Right renal cortex interstitium (tissue), 3 donors: ENCODE results near the gene CNTNAP2. TPM values are rescaled to one million over a fixed set of nuclear protein-coding genes. Genes with fewer than 3 reads are reported as not detected.
A peak's percentile ranks its signal among the peaks of the same experiment; 100 is the strongest.

Experiments used
- DNase-seq, 3 donors: peaks; one replicate each; pipeline ENCODE4 v3.0.0-alpha.2; 2013; ENCODE audit warnings: low read depth in 3 of 3, low spot score in 2 of 3
- polyA plus RNA-seq, 3 donors: library from polyadenylated mRNA; unstranded; fragments of 120-200 nt; gene quantifications; one replicate each; pipeline ENCODE4 v1.2.1, GENCODE V29; 2013; ENCODE audit not compliant: insufficient read length in 3 of 3

Gene CNTNAP2
- polyA plus RNA-seq, 3 donors: 21.2 to 29.0 (median 25.8) TPM

- DNase-seq: no peak
Measured at GRCh38 chr7:148187471-148187870, 2070.9 kb downstream of the CNTNAP2 start.

GRCh38 chr7:148191391-148192065 is 2074.9 kb downstream of the CNTNAP2 start:
- DNase-seq: no peak

GRCh38 chr7:148192491-148192890 is 2075.9 kb downstream of the CNTNAP2 start:
- DNase-seq: no peak

- DNase-seq: no peak
Measured at GRCh38 chr7:148201992-148202391, 2085.4 kb downstream of the CNTNAP2 start.

GRCh38 chr7:148204639-148205304 is 2088.2 kb downstream of the CNTNAP2 start:
- DNase-seq: no peak

GRCh38 chr7:148209643-148210190 is 2093.1 kb downstream of the CNTNAP2 start:
- DNase-seq: no peak

GRCh38 chr7:148210804-148211325 is 2094.3 kb downstream of the CNTNAP2 start:
- DNase-seq: peak in 1 of 3 donors; percentile 26

GRCh38 chr7:148211740-148212151 is 2095.1 kb downstream of the CNTNAP2 start:
- no peak for DNase-seq

GRCh38 chr7:148212731-148213130 is 2096.1 kb downstream of the CNTNAP2 start:
- no peak for DNase-seq

- no peak for DNase-seq
Measured at GRCh38 chr7:148214101-148214500, 2097.5 kb downstream of the CNTNAP2 start.

GRCh38 chr7:148218603-148219002 is 2102.0 kb downstream of the CNTNAP2 start:
- DNase-seq: no peak

GRCh38 chr7:148222721-148223120 is 2106.1 kb downstream of the CNTNAP2 start:
- no peak for DNase-seq

GRCh38 chr7:148223160-148223559 is 2106.6 kb downstream of the CNTNAP2 start:
- no peak for DNase-seq

GRCh38 chr7:148223738-148224137 is 2107.1 kb downstream of the CNTNAP2 start:
- no peak for DNase-seq

GRCh38 chr7:148230296-148230695 is 2113.7 kb downstream of the CNTNAP2 start:
- no peak for DNase-seq

- no peak for DNase-seq
Measured at GRCh38 chr7:148230883-148231282, 2114.3 kb downstream of the CNTNAP2 start.

GRCh38 chr7:148232784-148233183 is 2116.2 kb downstream of the CNTNAP2 start:
- DNase-seq: no peak

GRCh38 chr7:148234715-148235114 is 2118.1 kb downstream of the CNTNAP2 start:
- DNase-seq: no peak

- peak in 2 of 3 donors; percentile 23 to 36 for DNase-seq
Measured at GRCh38 chr7:148238761-148239325, 2122.2 kb downstream of the CNTNAP2 start.

- peak in 2 of 3 donors; percentile 41 to 49 for DNase-seq
Measured at GRCh38 chr7:148241700-148242293, 2125.2 kb downstream of the CNTNAP2 start.

GRCh38 chr7:148242294-148242821 is 2125.8 kb downstream of the CNTNAP2 start:
- peak in 2 of 3 donors; percentile 37 to 60 for DNase-seq
